ENCODE measurements around the gene SPATS2.

The SPATS2 gene

DNA sequence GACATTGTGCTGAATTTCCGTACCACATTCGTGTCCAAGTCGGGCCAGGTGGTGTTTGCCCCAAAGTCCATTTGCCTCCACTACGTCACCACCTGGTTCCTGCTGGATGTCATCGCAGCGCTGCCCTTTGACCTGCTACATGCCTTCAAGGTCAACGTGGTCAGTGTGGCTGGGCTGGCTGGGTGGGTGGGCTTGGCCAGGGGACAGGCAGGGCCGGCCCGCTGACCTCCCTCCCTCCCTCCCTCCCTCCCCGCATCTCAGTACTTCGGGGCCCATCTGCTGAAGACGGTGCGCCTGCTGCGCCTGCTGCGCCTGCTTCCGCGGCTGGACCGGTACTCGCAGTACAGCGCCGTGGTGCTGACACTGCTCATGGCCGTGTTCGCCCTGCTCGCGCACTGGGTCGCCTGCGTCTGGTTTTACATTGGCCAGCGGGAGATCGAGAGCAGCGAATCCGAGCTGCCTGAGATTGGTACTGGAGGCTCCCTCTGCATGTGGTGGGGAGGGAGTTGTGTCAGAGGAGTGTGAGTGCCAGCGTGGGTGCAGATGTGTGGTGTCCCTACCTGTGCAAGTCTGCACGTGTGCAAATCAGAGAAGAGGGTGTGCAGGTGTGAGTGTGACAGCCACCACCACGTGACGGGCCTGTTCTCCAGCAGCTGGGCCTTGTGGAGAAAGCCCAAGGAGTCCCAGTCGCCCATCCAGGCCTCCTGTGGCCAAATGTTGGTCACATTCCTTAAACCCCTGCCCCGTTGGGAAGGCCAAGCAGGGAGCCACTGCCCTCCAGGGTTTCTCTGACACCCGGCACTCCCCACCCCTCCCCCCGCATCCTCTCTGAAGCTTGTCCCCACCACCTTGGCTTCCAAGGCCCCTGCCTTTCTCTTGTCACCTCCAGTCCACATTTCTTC lies 176.9 kb downstream of the SPATS2 start:
- no peak for DNase-seq

DNA sequence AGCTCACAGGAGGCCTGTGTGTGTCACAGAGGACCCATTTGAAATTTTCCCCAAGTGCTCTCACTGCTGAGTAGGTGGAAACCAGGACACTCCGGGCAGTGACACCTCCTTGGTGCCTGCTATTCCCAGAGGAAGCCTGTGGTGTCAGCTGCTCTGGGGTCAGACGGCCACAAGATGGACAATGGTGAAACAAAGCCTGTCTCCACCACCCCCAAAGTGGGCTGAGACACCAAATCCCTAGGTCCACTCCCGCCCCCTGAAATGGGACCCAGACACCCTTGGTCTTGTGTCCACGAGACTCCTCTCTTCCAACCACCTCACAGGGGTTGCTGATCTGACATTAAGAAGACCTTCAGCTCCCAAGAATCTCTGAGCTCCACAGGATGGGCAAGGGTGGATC lies 178.6 kb downstream of the SPATS2 start:
- DNase-seq: no peak

DNA sequence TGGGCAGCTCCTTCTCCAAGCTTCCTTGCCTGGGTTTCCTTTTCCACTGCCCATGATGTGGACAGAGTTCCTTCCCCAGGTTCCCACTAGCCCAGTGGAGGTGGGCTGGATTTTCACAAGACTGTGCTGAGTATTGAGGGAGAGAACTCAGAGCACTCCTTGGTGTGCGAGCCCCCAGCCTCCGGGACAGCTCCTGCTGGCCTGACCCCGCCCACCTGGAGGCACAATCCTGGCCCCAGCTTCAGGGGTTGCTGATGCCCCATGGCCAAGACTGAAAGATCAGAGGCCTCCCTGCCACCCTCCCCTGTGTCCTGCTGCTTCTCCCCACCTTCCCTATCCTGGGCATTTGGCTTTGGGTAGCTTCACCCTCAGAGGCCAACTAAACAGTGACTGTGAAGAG lies 179.2 kb downstream of the SPATS2 start:
- DNase-seq: no peak

DNA sequence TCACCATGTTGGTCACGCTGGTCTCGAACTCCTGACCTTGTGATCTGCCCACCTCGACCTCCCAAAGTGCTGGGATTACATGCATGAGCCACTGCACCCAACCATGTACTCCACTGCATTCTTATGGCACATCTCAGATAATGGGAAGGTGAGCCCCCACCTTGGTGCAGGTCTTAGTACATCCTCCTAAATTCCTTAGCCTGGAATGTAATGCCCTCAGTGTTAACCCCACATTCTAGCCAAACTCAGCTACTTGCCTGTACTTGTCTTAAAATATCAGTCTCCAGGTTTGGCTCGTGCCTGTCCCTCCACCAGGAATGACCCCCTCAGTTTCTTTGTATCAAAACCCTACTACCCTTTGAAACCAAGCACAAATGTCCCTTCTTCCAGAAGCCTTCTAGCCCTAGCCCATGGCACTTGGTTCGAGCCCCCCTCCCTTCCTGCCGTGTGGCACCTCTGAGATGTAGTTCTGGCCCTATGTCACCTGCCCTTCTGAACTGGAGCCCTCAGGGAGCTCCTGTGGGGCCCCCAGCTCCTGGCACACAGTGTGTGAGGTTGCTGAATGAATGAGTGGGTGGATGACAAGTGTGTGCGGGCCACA lies 179.9 kb downstream of the SPATS2 start:
- DNase-seq: no peak

DNA sequence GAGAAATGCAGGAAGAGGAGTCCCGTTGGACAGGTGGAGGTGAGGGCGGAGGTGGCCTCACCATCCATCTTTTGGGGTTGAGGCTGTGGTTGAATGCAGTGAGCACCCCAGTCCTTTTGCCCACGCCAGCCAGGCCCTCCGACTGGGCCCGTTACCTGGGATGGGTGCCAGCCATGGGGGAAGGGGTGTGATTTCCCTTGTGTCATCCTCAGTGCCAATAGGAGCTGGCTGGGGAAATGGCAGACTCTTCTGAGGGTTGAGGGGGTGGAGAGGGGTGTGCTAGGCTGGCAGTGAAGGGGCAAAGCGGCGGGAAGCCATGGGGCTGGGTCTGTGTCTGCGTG lies 181.2 kb downstream of the SPATS2 start:
- no peak for DNase-seq

DNA sequence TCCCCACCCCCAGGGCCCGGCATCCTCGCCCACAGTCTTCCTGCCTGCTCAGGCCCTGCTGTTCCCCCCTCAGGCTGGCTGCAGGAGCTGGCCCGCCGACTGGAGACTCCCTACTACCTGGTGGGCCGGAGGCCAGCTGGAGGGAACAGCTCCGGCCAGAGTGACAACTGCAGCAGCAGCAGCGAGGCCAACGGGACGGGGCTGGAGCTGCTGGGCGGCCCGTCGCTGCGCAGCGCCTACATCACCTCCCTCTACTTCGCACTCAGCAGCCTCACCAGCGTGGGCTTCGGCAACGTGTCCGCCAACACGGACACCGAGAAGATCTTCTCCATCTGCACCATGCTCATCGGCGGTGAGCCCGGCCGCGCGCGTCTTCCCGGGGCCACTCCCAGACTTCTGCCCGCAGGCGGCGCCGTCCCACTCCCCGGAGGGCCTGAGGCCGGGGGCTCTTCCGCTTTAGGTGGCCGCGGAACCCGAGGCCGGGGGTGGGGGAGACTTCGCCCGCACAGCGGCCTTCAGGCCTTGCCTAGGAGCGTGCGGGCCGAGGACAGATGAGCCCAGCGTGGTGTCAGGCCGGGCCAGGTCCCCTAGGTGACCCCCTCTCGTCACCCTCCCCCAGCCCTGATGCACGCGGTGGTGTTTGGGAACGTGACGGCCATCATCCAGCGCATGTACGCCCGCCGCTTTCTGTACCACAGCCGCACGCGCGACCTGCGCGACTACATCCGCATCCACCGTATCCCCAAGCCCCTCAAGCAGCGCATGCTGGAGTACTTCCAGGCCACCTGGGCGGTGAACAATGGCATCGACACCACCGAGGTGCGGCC lies 181.8 kb downstream of the SPATS2 start:
- no peak for DNase-seq

DNA sequence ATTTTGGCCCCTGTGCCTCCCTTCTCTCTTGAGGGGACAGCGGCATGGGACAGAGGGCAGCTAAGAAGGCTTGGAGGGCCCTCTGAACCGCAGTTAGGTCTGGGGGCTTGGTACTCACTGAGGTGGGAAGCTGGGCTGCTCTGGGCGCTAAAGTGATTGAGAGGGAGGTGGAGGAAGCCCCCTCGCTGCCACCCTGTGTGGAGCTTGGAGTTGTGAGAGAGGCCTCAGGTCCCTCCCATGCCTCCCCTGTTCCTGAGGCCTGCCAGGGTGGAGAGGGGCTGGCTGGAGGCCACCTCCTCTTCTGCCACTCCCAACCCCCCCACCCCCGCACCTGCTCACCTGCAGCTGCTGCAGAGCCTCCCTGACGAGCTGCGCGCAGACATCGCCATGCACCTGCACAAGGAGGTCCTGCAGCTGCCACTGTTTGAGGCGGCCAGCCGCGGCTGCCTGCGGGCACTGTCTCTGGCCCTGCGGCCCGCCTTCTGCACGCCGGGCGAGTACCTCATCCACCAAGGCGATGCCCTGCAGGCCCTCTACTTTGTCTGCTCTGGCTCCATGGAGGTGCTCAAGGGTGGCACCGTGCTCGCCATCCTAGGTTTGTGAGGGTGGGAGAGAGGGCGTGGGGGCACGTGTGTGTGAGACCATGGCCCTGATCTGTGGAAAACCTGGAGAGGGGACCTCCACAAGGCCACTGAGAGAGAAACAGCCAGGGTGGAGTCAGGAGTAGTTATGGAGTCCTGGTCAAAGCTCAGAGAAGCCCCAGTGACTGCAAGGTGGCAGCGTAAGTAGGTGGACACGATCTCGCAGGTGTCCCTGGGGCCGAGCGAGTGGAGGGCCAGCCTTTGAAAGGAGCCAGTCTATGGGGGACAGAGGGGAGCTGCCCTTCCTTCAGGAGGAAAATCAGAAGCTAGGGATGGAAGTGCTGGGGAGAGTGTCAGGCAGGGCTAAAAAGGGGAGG lies 182.8 kb downstream of the SPATS2 start:
- peak; percentile 85 to 89 for DNase-seq

DNA sequence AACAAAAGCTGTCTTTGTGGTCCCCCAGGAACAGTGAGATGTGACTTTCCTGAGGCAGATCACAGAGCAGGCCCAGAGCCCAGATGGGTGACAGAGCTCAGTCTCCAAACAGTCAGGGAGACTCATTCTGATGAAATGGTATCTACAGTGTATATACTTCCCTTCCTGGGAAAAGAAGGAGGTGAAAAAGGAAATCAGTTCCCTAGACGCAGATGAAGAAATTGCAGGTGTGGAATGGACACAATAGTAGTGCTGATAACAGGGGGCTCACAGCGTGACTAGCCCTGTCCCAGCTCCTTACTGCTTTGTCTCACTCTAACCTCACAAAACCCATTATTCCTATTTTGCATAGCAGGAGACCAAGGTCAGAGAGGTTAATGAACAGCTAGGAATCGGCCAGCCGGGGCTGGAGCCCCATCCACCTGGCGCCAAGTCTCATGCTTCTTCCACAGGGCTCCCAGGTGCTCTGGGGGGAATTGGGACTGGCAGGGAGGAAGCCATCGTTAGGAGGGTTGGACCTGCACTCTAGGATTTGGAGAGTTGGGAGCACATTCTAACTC lies 183.5 kb downstream of the SPATS2 start:
- DNase-seq: no peak

DNA sequence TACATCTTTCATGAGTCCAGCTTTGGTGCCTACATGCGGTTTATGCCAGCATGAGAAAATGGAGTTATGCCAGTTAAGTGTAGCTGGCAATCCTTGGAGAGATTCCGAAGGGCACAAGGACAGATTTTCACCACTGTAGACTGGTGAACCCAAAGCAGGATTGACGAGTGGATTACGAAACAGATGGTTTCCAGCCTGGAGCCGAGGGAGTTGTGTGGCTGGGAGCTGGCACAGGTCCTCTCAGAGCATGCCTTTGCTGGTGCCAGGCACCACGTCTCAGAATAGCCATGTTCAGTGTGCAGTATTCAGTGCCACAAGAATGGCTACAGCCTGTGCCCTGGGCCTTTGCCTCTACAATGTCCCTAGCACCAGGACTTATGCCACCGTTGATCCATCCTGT lies 184.8 kb downstream of the SPATS2 start:
- no peak for DNase-seq

DNA sequence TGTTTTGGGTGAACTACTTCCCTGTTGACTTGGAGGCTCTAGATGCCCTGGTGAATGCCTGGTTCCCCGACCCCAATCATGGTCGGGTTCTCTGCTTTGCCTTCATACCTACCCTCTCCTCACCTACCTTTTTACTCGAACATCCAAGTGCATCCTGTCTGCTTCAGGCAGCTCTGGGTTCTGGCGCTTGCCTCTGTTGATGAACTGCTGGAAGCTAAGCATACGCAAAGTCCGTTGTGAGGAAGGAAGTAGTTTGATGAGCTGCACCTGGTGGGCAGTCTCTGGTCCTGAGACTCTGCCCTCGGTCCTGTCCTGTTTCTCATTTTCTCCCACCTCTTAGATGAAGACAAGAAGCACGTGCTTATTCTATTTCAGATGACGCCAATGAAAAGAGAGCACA lies 185.2 kb downstream of the SPATS2 start:
- DNase-seq: no peak

DNA sequence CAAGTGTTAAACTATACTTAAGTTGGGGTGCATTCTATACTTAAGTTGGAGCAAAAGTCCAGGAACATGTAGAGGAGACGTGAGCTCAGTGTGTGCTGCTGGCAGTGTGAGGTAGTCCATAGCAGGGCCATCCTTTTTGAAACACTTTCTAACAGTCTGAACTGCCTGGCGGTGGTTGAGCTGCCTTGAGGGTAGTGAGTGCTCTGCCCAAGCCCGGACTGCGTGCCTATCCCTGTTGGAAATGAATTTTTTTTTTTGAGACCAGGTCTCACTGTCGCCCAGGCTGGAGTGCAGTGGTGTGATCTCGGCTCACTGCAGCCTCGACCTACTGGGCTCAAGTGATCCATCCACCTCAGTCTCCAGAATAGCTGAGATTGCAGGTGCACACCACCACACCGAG lies 185.6 kb downstream of the SPATS2 start:
- DNase-seq: no peak

DNA sequence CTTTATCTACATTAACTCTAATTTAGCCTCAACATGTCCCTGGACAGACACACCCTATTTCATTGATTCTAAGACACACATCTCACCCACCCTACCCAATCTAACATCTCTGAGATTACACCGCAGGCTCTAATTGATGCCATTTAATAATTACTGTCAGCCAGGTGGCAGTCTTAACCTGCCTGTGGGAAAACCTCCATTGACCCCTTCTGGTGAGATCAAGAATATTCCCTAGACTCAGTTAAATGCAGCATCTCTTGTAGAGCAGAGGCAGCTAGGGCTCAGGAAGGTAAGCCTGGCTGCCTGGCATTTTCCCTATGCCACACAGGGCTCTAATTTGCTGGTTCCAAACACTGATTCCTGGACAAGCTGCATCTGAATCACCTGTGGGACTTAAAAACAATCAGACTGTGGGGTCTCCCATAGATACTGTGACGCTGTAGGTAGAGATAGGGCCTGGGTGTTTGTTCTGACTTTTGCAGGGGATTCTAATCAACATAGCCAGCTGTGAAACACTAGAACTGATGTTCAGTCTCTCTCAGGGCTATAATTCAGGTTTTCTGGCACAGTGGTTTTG lies 186.3 kb downstream of the SPATS2 start:
- DNase-seq: no peak

DNA sequence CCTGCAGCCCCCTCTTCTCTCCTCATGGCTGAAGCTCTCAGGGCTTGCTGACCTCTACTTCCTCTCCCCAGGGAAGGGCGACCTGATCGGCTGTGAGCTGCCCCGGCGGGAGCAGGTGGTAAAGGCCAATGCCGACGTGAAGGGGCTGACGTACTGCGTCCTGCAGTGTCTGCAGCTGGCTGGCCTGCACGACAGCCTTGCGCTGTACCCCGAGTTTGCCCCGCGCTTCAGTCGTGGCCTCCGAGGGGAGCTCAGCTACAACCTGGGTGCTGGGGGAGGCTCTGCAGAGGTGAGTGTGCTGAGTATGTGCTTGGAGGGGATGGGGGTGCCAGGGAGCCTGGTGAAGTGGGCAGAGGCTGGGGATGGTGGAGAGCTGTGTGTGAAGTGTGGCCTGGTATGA lies 187.0 kb downstream of the SPATS2 start:
- no peak for DNase-seq

DNA sequence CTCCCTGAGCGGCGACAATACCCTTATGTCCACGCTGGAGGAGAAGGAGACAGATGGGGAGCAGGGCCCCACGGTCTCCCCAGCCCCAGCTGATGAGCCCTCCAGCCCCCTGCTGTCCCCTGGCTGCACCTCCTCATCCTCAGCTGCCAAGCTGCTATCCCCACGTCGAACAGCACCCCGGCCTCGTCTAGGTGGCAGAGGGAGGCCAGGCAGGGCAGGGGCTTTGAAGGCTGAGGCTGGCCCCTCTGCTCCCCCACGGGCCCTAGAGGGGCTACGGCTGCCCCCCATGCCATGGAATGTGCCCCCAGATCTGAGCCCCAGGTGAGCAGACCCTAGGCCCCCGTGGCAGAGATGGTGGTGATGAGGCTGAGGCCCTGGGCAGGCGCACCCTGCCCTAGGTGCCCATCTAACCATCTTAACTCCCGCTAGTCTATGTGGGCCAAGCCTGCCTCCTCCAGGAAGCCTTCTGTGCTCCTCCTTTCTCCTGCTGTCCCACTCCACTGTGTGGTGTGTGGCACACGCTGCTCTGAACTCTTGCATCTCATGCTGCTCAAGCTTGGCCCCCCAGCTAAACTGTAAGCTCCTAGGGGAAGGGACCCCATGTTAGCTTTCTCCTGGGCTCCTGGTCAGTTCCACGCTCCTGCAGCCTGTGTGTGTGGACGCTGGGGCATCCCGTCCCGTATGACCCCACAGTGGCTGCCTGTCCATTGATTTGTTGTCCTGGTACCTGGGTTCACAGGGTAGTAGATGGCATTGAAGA lies 188.5 kb downstream of the SPATS2 start:
- DNase-seq: no peak

DNA sequence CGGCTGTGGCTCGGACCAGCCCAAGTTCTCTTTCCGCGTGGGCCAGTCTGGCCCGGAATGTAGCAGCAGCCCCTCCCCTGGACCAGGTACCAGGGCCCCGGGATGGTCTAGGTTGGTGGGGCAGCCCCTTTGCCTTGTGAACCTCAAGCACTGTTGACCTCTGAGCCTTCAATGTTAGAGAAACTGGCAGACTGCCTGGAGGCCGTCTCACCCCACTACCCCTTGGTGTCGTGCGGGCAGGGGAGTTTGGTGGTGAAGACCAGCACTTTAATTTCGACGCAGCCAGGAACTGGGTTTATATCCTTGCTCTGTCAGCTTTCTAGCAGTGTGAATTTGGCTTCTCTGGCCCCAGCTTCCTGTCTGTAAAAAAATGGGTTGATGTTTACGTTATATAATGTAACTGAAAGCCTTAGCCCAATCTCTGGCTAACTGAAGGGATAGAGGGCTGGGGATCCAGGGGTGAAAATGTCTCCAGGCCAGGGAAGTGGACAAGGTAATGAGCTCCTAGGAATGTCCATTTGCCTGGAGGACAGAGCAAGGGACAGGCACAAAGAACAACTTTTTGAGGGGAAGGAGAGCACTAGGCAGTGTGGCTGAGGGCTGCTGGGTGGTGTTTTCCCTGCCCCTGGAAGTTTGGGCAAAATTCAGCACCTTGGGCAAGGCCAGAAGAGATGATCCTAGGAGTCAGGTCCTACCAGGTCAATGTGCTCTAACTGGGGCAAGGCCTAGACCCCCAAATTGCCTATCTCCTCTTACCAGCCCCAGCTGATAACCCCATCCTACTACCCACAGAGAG lies 189.3 kb downstream of the SPATS2 start:
- DNase-seq: no peak

DNA sequence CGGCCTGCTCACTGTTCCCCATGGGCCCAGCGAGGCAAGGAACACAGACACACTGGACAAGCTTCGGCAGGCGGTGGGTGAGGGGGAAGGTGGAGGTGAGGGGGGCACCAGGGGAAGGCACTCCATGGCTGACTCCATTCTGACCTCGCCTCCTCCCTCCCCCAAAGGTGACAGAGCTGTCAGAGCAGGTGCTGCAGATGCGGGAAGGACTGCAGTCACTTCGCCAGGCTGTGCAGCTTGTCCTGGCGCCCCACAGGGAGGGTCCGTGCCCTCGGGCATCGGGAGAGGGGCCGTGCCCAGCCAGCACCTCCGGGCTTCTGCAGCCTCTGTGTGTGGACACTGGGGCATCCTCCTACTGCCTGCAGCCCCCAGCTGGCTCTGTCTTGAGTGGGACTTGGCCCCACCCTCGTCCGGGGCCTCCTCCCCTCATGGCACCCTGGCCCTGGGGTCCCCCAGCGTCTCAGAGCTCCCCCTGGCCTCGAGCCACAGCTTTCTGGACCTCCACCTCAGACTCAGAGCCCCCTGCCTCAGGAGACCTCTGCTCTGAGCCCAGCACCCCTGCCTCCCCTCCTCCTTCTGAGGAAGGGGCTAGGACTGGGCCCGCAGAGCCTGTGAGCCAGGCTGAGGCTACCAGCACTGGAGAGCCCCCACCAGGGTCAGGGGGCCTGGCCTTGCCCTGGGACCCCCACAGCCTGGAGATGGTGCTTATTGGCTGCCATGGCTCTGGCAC lies 190.1 kb downstream of the SPATS2 start:
- no peak for DNase-seq

DNA sequence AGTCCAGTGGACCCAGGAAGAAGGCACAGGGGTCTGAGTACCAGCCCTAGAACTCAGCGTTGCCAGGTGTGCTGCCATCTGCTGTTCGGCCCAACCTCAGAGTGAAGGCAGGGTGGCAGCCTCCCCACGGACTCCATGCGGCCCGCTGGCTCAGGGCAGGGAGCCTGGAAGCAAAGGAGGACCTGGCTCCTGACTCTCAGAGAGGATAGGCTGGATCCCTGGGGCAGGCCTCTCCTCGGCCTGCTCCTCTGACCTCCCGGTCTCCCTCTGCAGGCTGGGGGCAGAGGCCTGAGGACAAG lies 190.6 kb downstream of the SPATS2 start:
- no peak for DNase-seq

DNA sequence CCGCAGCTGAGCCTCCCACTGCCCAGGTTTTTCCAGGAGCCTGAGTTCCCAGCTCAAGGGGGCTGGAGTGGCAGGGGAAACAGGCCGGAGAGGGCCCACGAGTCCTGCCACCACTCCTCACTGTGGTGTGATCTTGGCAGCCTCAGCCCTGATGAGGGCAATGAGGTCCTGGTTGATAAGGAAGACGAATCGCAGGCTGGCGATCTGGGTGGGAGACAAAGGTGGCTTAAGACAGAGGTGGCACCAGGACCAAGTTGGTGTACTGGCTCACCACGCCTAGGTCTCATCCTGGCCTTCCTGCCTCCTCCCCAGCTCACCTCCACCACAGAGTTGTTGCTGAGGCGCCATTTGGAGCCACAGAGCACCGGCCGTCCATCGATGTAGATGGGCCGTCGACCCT lies 191.3 kb downstream of the SPATS2 start:
- no peak for DNase-seq

DNA sequence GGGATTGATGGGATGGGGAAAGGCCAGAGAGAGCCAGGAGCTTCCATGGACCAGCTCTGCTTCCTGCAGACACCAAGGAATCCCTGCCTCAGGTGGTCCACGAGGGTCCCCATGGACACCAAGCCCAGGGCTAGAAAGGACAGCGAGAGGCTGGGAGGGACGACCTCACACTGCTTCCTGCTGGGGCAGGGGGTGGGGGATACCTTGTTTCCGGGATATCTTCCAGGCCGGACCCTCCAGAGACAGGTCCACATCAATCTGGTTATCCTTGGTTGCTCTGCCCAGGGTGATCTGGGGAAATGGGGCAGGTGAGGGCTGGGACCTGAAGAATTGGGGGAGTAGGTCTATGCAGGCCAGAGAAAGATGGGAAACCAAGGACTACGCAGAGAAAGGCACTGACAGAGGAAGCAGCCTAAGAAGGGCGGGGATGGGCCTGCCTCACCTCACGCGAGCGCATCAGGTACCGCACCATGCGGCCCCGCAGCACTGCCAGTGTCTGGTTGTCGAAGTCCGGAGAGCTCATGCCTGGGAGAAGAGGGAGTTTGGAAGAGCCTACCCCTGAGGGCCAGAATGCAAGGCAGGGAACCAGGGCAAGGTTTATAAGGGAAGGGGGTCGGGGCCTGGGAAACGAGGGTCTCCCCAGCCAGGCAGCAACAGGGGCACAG lies 191.9 kb downstream of the SPATS2 start:
- DNase-seq: no peak

All from NCI-H187 (cell line).